GM12878 (cell line): ENCODE data around the gene TMC6. TPM values are rescaled to one million over a fixed set of nuclear protein-coding genes. Genes with fewer than 3 reads are reported as not detected.

Experiments
- ATF3 ChIP-seq: IDR thresholded peaks from 2 replicates; pipeline ENCODE4 v1.6.1; 2011; ENCODE audit warnings: low read depth, mild to moderate bottlenecking, low read length, moderate library complexity, borderline replicate concordance; ENCODE audit errors: extremely low read depth
- ATF7 ChIP-seq: fragments of 450-650 bp; IDR thresholded peaks from 2 replicates; pipeline ENCODE4 v1.6.1; 2016; ENCODE audit warnings: low read depth, mild to moderate bottlenecking
- CBFB ChIP-seq: IDR thresholded peaks from 2 replicates; pipeline ENCODE4 v1.6.1; 2016; ENCODE audit warnings: antibody characterized with exemption, low read depth
- CHD1 ChIP-seq: IDR thresholded peaks from 2 replicates; pipeline ENCODE4 v1.6.1; 2012; ENCODE audit warnings: low read depth, low read length, improper control_type of control experiment
- CREM ChIP-seq: IDR thresholded peaks from 2 replicates; pipeline ENCODE4 v1.6.1; 2014; ENCODE audit warnings: antibody characterized with exemption, low read depth
- E2F4 ChIP-seq: IDR thresholded peaks from 2 replicates; pipeline ENCODE4 v1.6.1; 2012; ENCODE audit warnings: low read depth, low read length, improper control_type of control experiment
- ETV6 ChIP-seq, 2 experiments: fragments of 450-650 bp in 1 of 2; IDR thresholded peaks in 1 of 2; conservative IDR thresholded peaks in 1 of 2; 2 replicates each; pipeline ENCODE4 v1.6.1; 2014; ENCODE audit warnings: antibody characterized with exemption in 1 of 2, borderline replicate concordance in 1 of 2, low read depth in 1 of 2, mild to moderate bottlenecking in 1 of 2, moderate library complexity in 1 of 2
- KDM1A ChIP-seq: fragments of 200-600 bp; sonication (generic); IDR thresholded peaks from 2 replicates; pipeline ENCODE4 v1.6.1; 2016; ENCODE audit warnings: borderline replicate concordance
- MEF2A ChIP-seq: IDR thresholded peaks from 2 replicates; pipeline ENCODE4 v1.6.1; 2011; ENCODE audit warnings: low read depth, mild to moderate bottlenecking, low read length, moderate library complexity; ENCODE audit not compliant: insufficient read depth
- MXI1 ChIP-seq: fragments of 150-350 bp; IDR thresholded peaks from 2 replicates; pipeline ENCODE4 v1.6.1; 2011; ENCODE audit warnings: low read depth, mild to moderate bottlenecking, inconsistent platforms, low read length, improper control_type of control experiment
- MYB ChIP-seq: fragments of 150-350 bp; IDR thresholded peaks from 2 replicates; pipeline ENCODE4 v1.6.1; 2014; ENCODE audit warnings: mild to moderate bottlenecking, low read depth, low read length, borderline replicate concordance
- NFXL1 ChIP-seq: fragments of 450-650 bp; IDR thresholded peaks from 2 replicates; pipeline ENCODE4 v1.6.1; 2017; ENCODE audit warnings: antibody characterized with exemption, mild to moderate bottlenecking, borderline replicate concordance
- NR2F1 ChIP-seq: fragments of 450-650 bp; conservative IDR thresholded peaks from 2 replicates; pipeline ENCODE4 v1.6.1; 2017; ENCODE audit warnings: mild to moderate bottlenecking
- PBX3 ChIP-seq: IDR thresholded peaks from 2 replicates; pipeline ENCODE4 v1.6.1; 2011; ENCODE audit warnings: mild to moderate bottlenecking, low read depth, low read length, moderate library complexity; ENCODE audit not compliant: insufficient replicate concordance
- SREBF1 ChIP-seq: IDR thresholded peaks from 2 replicates; pipeline ENCODE4 v1.6.1; 2012; ENCODE audit warnings: mild to moderate bottlenecking, low read length
- polyA plus RNA-seq, 11 experiments: library from polyadenylated mRNA; depleted of rRNA in 4 of 11; unstranded in 6 of 11; stranded (reverse) in 5 of 11; fragments of >200 nt; fragmentation: Nextera tagmentation in 4 of 11; fragmentation: Illumina TruSeq in 1 of 11; extraction: Ambion mirVana in 4 of 11; extraction: Trizol in 1 of 11; gene quantifications; 1 replicate in 1 of 11; 2 replicates in 10 of 11; pipeline versions ENCODE4 v1.2.1 to v1.2.3, GENCODE V29; 2011 to 2016; ENCODE audit warnings: inconsistent platforms in 2 of 11, missing spikeins in 2 of 11, low read depth in 1 of 11
- total RNA-seq, 4 experiments: library from RNA; depleted of rRNA in 3 of 4; stranded (reverse); fragments of >200 nt in 3 of 4; fragmentation: Illumina TruSeq in 1 of 4; extraction: Trizol in 1 of 4; gene quantifications; 2 replicates each; pipeline versions ENCODE4 v1.2.1 to v1.2.3, GENCODE V29; 2013 to 2021
- TF ChIP-seq, protein P1 (sequence below): IDR thresholded peaks from 2 replicates; pipeline ENCODE4 v1.6.1; 2012; ENCODE audit warnings: improper control_type of control experiment, low read depth, low read length; ENCODE audit not compliant: insufficient replicate concordance
- TF ChIP-seq, protein P2 (sequence below): fragments of 150-350 bp; IDR thresholded peaks from 2 replicates; pipeline ENCODE4 v1.6.1; 2016; ENCODE audit warnings: low read depth, low read length

TMC6 gene
- total and polyA plus RNA-seq, 10 of the 15 experiments (the other 5 are each of a cell fraction or from before 2014, with no cell fraction given): 1.9 to 232 (median 60.6) TPM

- TF ChIP-seq MEF2A (0 out of 2 replicates have a peak, but pooled peaks have one; percentile 2), CHD1 (peak; percentile 96), E2F4 (no peak), MXI1 (0 out of 2 replicates have a peak, but pooled peaks have one; percentile 34), CBFB (peak; percentile 80), ATF7 (peak; percentile 100), ATF3 (no peak), NFXL1 (no peak), MYB (no peak), PBX3 (no peak), KDM1A (no peak), NR2F1 (no peak; the same call in 1 of the 2 replicates), CREM (peak; percentile 89), ETV6 (conservative IDR thresholded peaks at IDR 0.05 in 1 of 2, IDR thresholded peaks at IDR 0.05 in 1 of 2; ENCODE audit: borderline replicate concordance in 1 of 2, low read depth in 1 of 2) (peak in 1 of 2 experiments; percentile 43; a peak in 1 of 4 replicates), SREBF1 (peak; percentile 95)
- TF ChIP-seq, protein P1, sequence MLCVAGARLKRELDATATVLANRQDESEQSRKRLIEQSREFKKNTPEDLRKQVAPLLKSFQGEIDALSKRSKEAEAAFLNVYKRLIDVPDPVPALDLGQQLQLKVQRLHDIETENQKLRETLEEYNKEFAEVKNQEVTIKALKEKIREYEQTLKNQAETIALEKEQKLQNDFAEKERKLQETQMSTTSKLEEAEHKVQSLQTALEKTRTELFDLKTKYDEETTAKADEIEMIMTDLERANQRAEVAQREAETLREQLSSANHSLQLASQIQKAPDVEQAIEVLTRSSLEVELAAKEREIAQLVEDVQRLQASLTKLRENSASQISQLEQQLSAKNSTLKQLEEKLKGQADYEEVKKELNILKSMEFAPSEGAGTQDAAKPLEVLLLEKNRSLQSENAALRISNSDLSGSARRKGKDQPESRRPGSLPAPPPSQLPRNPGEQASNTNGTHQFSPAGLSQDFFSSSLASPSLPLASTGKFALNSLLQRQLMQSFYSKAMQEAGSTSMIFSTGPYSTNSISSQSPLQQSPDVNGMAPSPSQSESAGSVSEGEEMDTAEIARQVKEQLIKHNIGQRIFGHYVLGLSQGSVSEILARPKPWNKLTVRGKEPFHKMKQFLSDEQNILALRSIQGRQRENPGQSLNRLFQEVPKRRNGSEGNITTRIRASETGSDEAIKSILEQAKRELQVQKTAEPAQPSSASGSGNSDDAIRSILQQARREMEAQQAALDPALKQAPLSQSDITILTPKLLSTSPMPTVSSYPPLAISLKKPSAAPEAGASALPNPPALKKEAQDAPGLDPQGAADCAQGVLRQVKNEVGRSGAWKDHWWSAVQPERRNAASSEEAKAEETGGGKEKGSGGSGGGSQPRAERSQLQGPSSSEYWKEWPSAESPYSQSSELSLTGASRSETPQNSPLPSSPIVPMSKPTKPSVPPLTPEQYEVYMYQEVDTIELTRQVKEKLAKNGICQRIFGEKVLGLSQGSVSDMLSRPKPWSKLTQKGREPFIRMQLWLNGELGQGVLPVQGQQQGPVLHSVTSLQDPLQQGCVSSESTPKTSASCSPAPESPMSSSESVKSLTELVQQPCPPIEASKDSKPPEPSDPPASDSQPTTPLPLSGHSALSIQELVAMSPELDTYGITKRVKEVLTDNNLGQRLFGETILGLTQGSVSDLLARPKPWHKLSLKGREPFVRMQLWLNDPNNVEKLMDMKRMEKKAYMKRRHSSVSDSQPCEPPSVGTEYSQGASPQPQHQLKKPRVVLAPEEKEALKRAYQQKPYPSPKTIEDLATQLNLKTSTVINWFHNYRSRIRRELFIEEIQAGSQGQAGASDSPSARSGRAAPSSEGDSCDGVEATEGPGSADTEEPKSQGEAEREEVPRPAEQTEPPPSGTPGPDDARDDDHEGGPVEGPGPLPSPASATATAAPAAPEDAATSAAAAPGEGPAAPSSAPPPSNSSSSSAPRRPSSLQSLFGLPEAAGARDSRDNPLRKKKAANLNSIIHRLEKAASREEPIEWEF: peak; percentile 25
- TF ChIP-seq, protein P2, sequence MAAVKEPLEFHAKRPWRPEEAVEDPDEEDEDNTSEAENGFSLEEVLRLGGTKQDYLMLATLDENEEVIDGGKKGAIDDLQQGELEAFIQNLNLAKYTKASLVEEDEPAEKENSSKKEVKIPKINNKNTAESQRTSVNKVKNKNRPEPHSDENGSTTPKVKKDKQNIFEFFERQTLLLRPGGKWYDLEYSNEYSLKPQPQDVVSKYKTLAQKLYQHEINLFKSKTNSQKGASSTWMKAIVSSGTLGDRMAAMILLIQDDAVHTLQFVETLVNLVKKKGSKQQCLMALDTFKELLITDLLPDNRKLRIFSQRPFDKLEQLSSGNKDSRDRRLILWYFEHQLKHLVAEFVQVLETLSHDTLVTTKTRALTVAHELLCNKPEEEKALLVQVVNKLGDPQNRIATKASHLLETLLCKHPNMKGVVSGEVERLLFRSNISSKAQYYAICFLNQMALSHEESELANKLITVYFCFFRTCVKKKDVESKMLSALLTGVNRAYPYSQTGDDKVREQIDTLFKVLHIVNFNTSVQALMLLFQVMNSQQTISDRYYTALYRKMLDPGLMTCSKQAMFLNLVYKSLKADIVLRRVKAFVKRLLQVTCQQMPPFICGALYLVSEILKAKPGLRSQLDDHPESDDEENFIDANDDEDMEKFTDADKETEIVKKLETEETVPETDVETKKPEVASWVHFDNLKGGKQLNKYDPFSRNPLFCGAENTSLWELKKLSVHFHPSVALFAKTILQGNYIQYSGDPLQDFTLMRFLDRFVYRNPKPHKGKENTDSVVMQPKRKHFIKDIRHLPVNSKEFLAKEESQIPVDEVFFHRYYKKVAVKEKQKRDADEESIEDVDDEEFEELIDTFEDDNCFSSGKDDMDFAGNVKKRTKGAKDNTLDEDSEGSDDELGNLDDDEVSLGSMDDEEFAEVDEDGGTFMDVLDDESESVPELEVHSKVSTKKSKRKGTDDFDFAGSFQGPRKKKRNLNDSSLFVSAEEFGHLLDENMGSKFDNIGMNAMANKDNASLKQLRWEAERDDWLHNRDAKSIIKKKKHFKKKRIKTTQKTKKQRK: no peak
Observed at GRCh38 chr17:78154903-78155811, 26.6 kb upstream of the TMC6 start (continued).
